22Rv1 (cell line): Measurements from ENCODE around the gene RGS3.

ENCODE experiments used
- ZFX ChIP-seq: fragments of 450-650 bp; IDR thresholded peaks from 2 replicates; pipeline ENCODE4 v1.6.1; 2017; ENCODE audit warnings: antibody characterized with exemption, borderline replicate concordance
- TF ChIP-seq, protein P1 (sequence below): fragments of 450-650 bp; IDR thresholded peaks from 2 replicates; pipeline ENCODE4 v1.5.1; 2017; ENCODE audit warnings: mild to moderate bottlenecking

DNA sequence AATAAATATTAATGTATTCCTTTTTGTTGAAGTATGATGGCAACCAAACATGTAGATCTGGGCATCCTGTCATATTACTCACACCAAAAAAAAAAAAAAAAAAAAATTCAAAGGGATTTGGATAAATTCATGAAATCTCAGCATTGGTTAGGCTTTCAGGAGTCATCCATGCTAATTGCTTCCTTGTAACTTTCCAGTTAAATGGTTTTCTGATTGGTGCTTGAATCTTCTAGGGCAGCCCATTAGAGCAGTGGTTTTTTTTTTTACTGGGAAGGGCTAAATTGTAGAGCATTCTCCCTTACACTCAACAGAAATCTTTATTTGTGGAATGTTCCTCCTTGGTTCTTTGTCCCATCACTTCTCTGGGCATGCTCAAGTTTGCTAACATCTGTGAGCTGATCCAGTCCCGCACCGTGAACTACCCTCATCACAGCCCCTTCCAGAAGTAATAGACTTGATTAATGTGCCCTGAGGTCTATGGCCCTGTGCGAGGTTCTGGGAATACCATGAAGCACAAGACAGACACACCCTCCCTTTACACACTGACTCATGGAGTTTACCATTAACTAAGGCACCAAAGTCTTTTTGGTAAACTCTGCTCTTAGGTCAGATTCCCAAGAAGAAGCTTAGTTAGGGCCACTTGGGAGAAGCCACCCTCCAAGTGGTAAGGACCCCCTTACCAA is 56.0 kb downstream of the RGS3 start:
- TF ChIP-seq, protein P1, sequence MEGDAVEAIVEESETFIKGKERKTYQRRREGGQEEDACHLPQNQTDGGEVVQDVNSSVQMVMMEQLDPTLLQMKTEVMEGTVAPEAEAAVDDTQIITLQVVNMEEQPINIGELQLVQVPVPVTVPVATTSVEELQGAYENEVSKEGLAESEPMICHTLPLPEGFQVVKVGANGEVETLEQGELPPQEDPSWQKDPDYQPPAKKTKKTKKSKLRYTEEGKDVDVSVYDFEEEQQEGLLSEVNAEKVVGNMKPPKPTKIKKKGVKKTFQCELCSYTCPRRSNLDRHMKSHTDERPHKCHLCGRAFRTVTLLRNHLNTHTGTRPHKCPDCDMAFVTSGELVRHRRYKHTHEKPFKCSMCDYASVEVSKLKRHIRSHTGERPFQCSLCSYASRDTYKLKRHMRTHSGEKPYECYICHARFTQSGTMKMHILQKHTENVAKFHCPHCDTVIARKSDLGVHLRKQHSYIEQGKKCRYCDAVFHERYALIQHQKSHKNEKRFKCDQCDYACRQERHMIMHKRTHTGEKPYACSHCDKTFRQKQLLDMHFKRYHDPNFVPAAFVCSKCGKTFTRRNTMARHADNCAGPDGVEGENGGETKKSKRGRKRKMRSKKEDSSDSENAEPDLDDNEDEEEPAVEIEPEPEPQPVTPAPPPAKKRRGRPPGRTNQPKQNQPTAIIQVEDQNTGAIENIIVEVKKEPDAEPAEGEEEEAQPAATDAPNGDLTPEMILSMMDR: no peak
- no peak for TF ChIP-seq ZFX
